K562 (cell line): ENCODE results near the gene LRIT1. TPM values are rescaled to one million over a fixed set of nuclear protein-coding genes. Genes with fewer than 3 reads are reported as not detected.

Experiments
- ATAC-seq: fragments of 200-7000 bp; cut with Tn5 transposase; 3 replicates; pipeline ENCODE4 v1.9.1; 2020; ENCODE audit warnings: moderate library complexity
- BruUV-seq: library from RNA; stranded (reverse); fragments of 400-500 nt; replicated peaks from 2 replicates; lab custom pipeline; 2021; lab: Mats Ljungman, UMichigan
- CTCF ChIA-PET: fragments of 300-600 bp; formaldehyde crosslinking; extraction: SDS; loops from one replicate; lab custom pipeline; 2021; ENCODE audit warnings: low intra/inter-chr PET ratio; lab: Yijun Ruan, JAX
- POLR2A ChIA-PET: fragments of 300-600, 350-650 bp; sonication (Branson Sonifier 250); formaldehyde crosslinking; extraction: SDS; loops from one replicate; lab custom pipeline; 2021; ENCODE audit warnings: antibody characterized with exemption, inconsistent platforms; lab: Yijun Ruan, JAX
- DNase-seq, 4 experiments: peaks; one replicate each; pipeline versions ENCODE4 v3.0.0 to v3.0.0-alpha.2; 2011 to 2018; ENCODE audit warnings: low spot score in 3 of 4, mixed read lengths in 3 of 4; ENCODE audit errors: extremely low read depth in 1 of 4
- FAIRE-seq: peaks from 2 replicates; lab custom pipeline; 2011; peaks lifted over from hg19 to GRCh38; lab: Jason Lieb, UNC
- H2AFZ ChIP-seq: 2 replicates; pipeline ENCODE4 v1.6.0; 2011; ENCODE audit warnings: low read depth, low read length, control low read depth, inconsistent platforms
- H3K27ac ChIP-seq: fragments of 200-600 bp; 3 replicates; pipeline ENCODE4 v1.8.0; 2011; ENCODE audit warnings: low read depth, mild to moderate bottlenecking, control low read depth, inconsistent platforms, low read length, moderate library complexity, mixed read lengths; ENCODE audit errors: extremely low read depth
- H3K27me3 ChIP-seq, 2 experiments: fragments of 300-600 bp in 1 of 2; 2 replicates in 1 of 2; 3 replicates in 1 of 2; pipeline versions ENCODE4 v1.6.0 to v1.8.0; 2011; ENCODE audit warnings: inconsistent platforms in 2 of 2, low read length in 2 of 2, mild to moderate bottlenecking in 1 of 2, mixed read lengths in 1 of 2, moderate library complexity in 1 of 2; ENCODE audit not compliant: control insufficient read depth in 2 of 2, insufficient read depth in 2 of 2
- H3K36me3 ChIP-seq: fragments of 300-600 bp; 3 replicates; pipeline ENCODE4 v1.8.0; 2011; ENCODE audit warnings: mild to moderate bottlenecking, low read length, inconsistent platforms; ENCODE audit not compliant: control insufficient read depth, insufficient read depth
- H3K4me1 ChIP-seq, 2 experiments: fragments of 200-600 bp in 1 of 2; replicated peaks in 1 of 2; 2 replicates in 1 of 2; 3 replicates in 1 of 2; pipeline versions ENCODE4 v1.5.1 to v1.8.0; 2011; ENCODE audit warnings: inconsistent platforms in 2 of 2, low read length in 2 of 2, mild to moderate bottlenecking in 1 of 2, mixed read lengths in 1 of 2, moderate library complexity in 1 of 2; ENCODE audit not compliant: control insufficient read depth in 2 of 2, insufficient read depth in 2 of 2
- H3K4me2 ChIP-seq: 2 replicates; pipeline ENCODE4 v1.6.1; 2011; ENCODE audit warnings: low read length, control low read depth, inconsistent platforms, mixed read lengths; ENCODE audit not compliant: insufficient read depth
- H3K4me3 ChIP-seq: fragments of 200-600 bp; sonication (generic), shearing (Covaris generic); 2 replicates; pipeline ENCODE4 v1.5.1; 2016; ENCODE audit warnings: control low read depth, inconsistent platforms
- H3K79me2 ChIP-seq: fragments of 200-600 bp; 3 replicates; pipeline ENCODE4 v1.8.0; 2011; ENCODE audit warnings: low read length, inconsistent platforms; ENCODE audit not compliant: control insufficient read depth, insufficient read depth
- H3K9ac ChIP-seq, 2 experiments: 2 replicates each; pipeline versions ENCODE4 v1.6.0 to v1.6.1; 2011; ENCODE audit warnings: low read depth in 2 of 2, low read length in 2 of 2, control low read depth in 1 of 2, inconsistent platforms in 1 of 2, mild to moderate bottlenecking in 1 of 2, mixed read lengths in 1 of 2; ENCODE audit not compliant: insufficient read depth in 1 of 2
- H3K9me1 ChIP-seq: one replicate; pipeline ENCODE4 v1.6.0; 2011; ENCODE audit warnings: inconsistent platforms, mild to moderate bottlenecking, low read length, moderate library complexity; ENCODE audit not compliant: control insufficient read depth, insufficient read depth
- H3K9me3 ChIP-seq: replicated peaks from 2 replicates; pipeline ENCODE4 v1.5.1; 2011; ENCODE audit warnings: low read depth, low read length, inconsistent platforms; ENCODE audit not compliant: control insufficient read depth, insufficient read depth
- H4K20me1 ChIP-seq: replicated peaks from 2 replicates; pipeline ENCODE4 v1.6.1; 2011; ENCODE audit warnings: low read length, inconsistent platforms, mixed read lengths; ENCODE audit not compliant: control insufficient read depth, insufficient read depth
- BHLHE40 ChIP-seq: IDR thresholded peaks from 2 replicates; pipeline ENCODE4 v1.6.1; 2011; ENCODE audit warnings: low read length, improper control_type of control experiment
- BRCA1 ChIP-seq, 2 experiments: fragments of 450-650 bp in 1 of 2; sonication (generic) in 1 of 2; formaldehyde crosslinking in 1 of 2; IDR thresholded peaks; 2 replicates each; pipeline versions ENCODE4 v1.5.0 to v1.6.1; 2017 to 2020; ENCODE audit warnings: mild to moderate bottlenecking in 1 of 2, missing genetic modification reagents in 1 of 2
- CREB1 ChIP-seq, 2 experiments: sonication (generic) in 1 of 2; formaldehyde crosslinking in 1 of 2; IDR thresholded peaks; 2 replicates each; pipeline versions ENCODE4 v1.6.1 to v1.8.0; 2012 to 2022; ENCODE audit warnings: inconsistent platforms in 1 of 2, mild to moderate bottlenecking in 1 of 2, missing genetic modification reagents in 1 of 2, moderate library complexity in 1 of 2
- CTCF ChIP-seq, 3 experiments: IDR thresholded peaks in 2 of 3; conservative IDR thresholded peaks in 1 of 3; 2 replicates each; pipeline ENCODE4 v1.5.1; 2011 to 2012; ENCODE audit warnings: low read length in 3 of 3, mild to moderate bottlenecking in 3 of 3, control low read depth in 2 of 3, improper control_type of control experiment in 1 of 3, inconsistent platforms in 1 of 3, low read depth in 1 of 3, mixed read lengths in 1 of 3, moderate library complexity in 1 of 3; ENCODE audit not compliant: insufficient read depth in 2 of 3
- GABPA ChIP-seq: fragments of 200-800 bp; sonication (Bioruptor generic); conservative IDR thresholded peaks from 2 replicates; pipeline ENCODE4 v1.6.1; 2016; ENCODE audit warnings: low read depth, missing genetic modification characterization, missing compliant biosample characterization
- GTF2B ChIP-seq: IDR thresholded peaks from 2 replicates; pipeline ENCODE4 v1.6.1; 2011; ENCODE audit not compliant: insufficient read length; ENCODE audit errors: extremely low read depth
- NCOA2 ChIP-seq, 2 experiments: fragments of 450-650 bp; IDR thresholded peaks; 2 replicates each; pipeline ENCODE4 v1.6.1; 2018; ENCODE audit warnings: mild to moderate bottlenecking in 2 of 2, moderate library complexity in 1 of 2; ENCODE audit not compliant: partially characterized antibody in 2 of 2
- POLR2B ChIP-seq: fragments of 450-650 bp; IDR thresholded peaks from 2 replicates; pipeline ENCODE4 v1.6.1; 2018; ENCODE audit warnings: low read depth; ENCODE audit not compliant: partially characterized antibody
- ZNF165 ChIP-seq: fragments of 250-450 bp; sonication (Bioruptor Pico); IDR thresholded peaks from 2 replicates; pipeline ENCODE4 v1.4.0; 2020; ENCODE audit warnings: borderline replicate concordance
- ZNF197 ChIP-seq: fragments of 200-800 bp; sonication (Bioruptor generic); IDR thresholded peaks from 2 replicates; pipeline ENCODE4 v1.6.1; 2016; ENCODE audit warnings: low read depth, missing genetic modification characterization, missing compliant biosample characterization
- ZNF3 ChIP-seq: fragments of 250-450 bp; sonication (Bioruptor Pico); IDR thresholded peaks from 2 replicates; pipeline ENCODE4 v1.5.0; 2021; ENCODE audit warnings: mild to moderate bottlenecking, moderate library complexity
- ZNF354B ChIP-seq: fragments of 250-450 bp; sonication (Bioruptor Pico); IDR thresholded peaks from 2 replicates; pipeline ENCODE4 v1.4.0; 2020
- ZNF436 ChIP-seq: fragments of 250-450, 450-650 bp; sonication (Bioruptor Pico); formaldehyde crosslinking; IDR thresholded peaks from 2 replicates; pipeline ENCODE4 v1.7.0; 2020; ENCODE audit warnings: mild to moderate bottlenecking
- ZNF778 ChIP-seq: fragments of 450-650 bp; formaldehyde crosslinking; IDR thresholded peaks from 2 replicates; pipeline ENCODE4 v1.4.0; 2020; ENCODE audit warnings: mild to moderate bottlenecking, moderate library complexity
- WGBS: fragments of 100-300 bp; shearing (Covaris generic); methylation state at CpG from one replicate; pipeline ENCODE4 v1.1.6; 2016; ENCODE audit warnings: low coverage, mixed read lengths; ENCODE audit not compliant: insufficient coverage; ENCODE audit errors: missing lambda C conversion rate; 5-methylcytosine and 5-hydroxymethylcytosine counted together
- in situ Hi-C: fragments of 300-500 bp; cut with MboI; formaldehyde crosslinking; loops from 4 replicates; pipeline ENCODE4 v1.15.0; 2018; ENCODE audit warnings: inconsistent platforms, mixed read lengths
- intact Hi-C: fragments of 100-400 bp; cut with micrococcal nuclease; formaldehyde crosslinking; loops from 2 replicates; pipeline ENCODE4 v1.14.2; 2022
- polyA plus RNA-seq, 8 experiments: library from polyadenylated mRNA; depleted of rRNA in 4 of 8; stranded (reverse) in 5 of 8; unstranded in 3 of 8; fragments of >200 nt; fragmentation: Nextera tagmentation in 2 of 8; fragmentation: Illumina TruSeq in 1 of 8; extraction: Ambion mirVana in 2 of 8; extraction: Trizol in 1 of 8; gene quantifications; 2 replicates each; pipeline versions ENCODE4 v1.2.1 to v1.2.3, GENCODE V29; 2011 to 2014; ENCODE audit warnings: inconsistent platforms in 1 of 8, missing spikeins in 1 of 8
- total RNA-seq, 7 experiments: library from RNA; depleted of rRNA in 6 of 7; stranded (reverse); fragments of >200 nt in 6 of 7; fragmentation: Illumina TruSeq in 2 of 7; extraction: Trizol in 2 of 7; gene quantifications; 2 replicates each; pipeline versions ENCODE4 v1.2.1 to v1.2.3, GENCODE V29; 2011 to 2021; ENCODE audit warnings: low replicate concordance in 1 of 7

LRIT1 gene
- total and polyA plus RNA-seq, 9 of the 15 experiments (the other 6 are each of a cell fraction or from before 2014, with no cell fraction given) = not detected

- Histone ChIP-seq H3K36me3 (no peaks in the 10 kb centered on the region), H3K27me3 (peaks cover 3 to 24% of the 10 kb centered on the region in 2 experiments; a peak in 3 of 5 replicates), H3K79me2 (no peaks in the 10 kb centered on the region), H3K4me1 (no peaks in the 10 kb centered on the region), H4K20me1 (no peaks in the 10 kb centered on the region), H3K27ac (no peak overlapping the region), H3K9me1 (no peaks in the 10 kb centered on the region), H2AFZ (no peak overlapping the region), H3K4me2 (no peak overlapping the region), H3K4me3 (no peak overlapping the region), H3K9me3 (no peaks in the 10 kb centered on the region), H3K9ac (no peak overlapping the region)
- WGBS = 1% methylated on average over 4 of the region's 4 CpGs
- intact Hi-C loops (no loop called here), in situ Hi-C loops (no loop called here)
- DNase-seq (no peak), ATAC-seq (no peak), FAIRE-seq (no peak)
- CTCF ChIA-PET = no interaction called here
- POLR2A ChIA-PET = no interaction called here
- no TSS peak for BruUV-seq
- TF ChIP-seq ZNF3 (CRISPR knock-in tag) = no peak
- no peak for TF ChIP-seq ZNF354B (CRISPR knock-in tag)
- no peak for TF ChIP-seq CTCF (IDR thresholded peaks at IDR 0.05 in 2 of 3, conservative IDR thresholded peaks at IDR 0.05 in 1 of 3; ENCODE audit: insufficient read depth in 2 of 3, low read depth in 1 of 3, low read length in 3 of 3)
- TF ChIP-seq NCOA2 (IDR thresholded peaks at IDR 0.05; ENCODE audit: partially characterized antibody in 2 of 2) = no peak
- no peak for TF ChIP-seq ZNF436 (CRISPR knock-in tag)
- no peak for TF ChIP-seq GTF2B
- TF ChIP-seq BRCA1 (IDR thresholded peaks at IDR 0.05) = no peak
- TF ChIP-seq BRCA1 (CRISPR knock-in tag; IDR thresholded peaks at IDR 0.05) = no peak
- TF ChIP-seq ZNF778 = no peak
- no peak for TF ChIP-seq CREB1 (IDR thresholded peaks at IDR 0.05)
- TF ChIP-seq CREB1 (CRISPR knock-in tag; IDR thresholded peaks at IDR 0.05) = no peak
- TF ChIP-seq ZNF165 = no peak
- TF ChIP-seq ZNF197 (CRISPR knock-in tag) = no peak
- TF ChIP-seq GABPA (tag) = no peak
- TF ChIP-seq POLR2B = no peak
- TF ChIP-seq BHLHE40 = no peak
Observed at GRCh38 chr10:84227810-84228209, 13.5 kb downstream of the LRIT1 start.
